Adrenal gland (tissue), 12 donors: ENCODE measurements around the gene GRM5. TPM values are rescaled to one million over a fixed set of nuclear protein-coding genes. Genes with fewer than 3 reads are reported as not detected.

ENCODE experiments used
- DNase-seq, 7 donors: peaks; one replicate each; pipeline ENCODE4 v3.0.0-alpha.2; 2019 to 2020
- H3K27ac ChIP-seq, 5 donors: fragments of 200-600 bp; sonication (generic) in 4 of 5; 1 replicate in 3 of 5; 2 replicates in 2 of 5; pipeline versions ENCODE4 v1.5.1 to v1.8.0; 2016 to 2020; ENCODE audit warnings: mild to moderate bottlenecking in 1 of 5
- H3K27me3 ChIP-seq: fragments of 200-600 bp; 2 replicates; pipeline ENCODE4 v1.8.0; 2021
- H3K36me3 ChIP-seq, 2 donors: fragments of 200-600 bp; replicated peaks in 1 of 2; 1 replicate in 1 of 2; 2 replicates in 1 of 2; pipeline versions ENCODE4 v1.5.1 to v1.8.0; 2018 to 2022
- H3K4me1 ChIP-seq, 2 donors: fragments of 200-600 bp; replicated peaks in 1 of 2; 1 replicate in 1 of 2; 2 replicates in 1 of 2; pipeline versions ENCODE4 v1.5.1 to v1.8.0; 2018 to 2021
- H3K4me3 ChIP-seq, 4 donors: fragments of 200-600 bp; sonication (generic) in 3 of 4; one replicate each; pipeline ENCODE4 v1.5.1; 2016 to 2018
- H3K9me3 ChIP-seq, 3 donors: fragments of 200-600 bp; sonication (generic) in 1 of 3; replicated peaks in 1 of 3; 1 replicate in 2 of 3; 2 replicates in 1 of 3; pipeline versions ENCODE4 v1.5.1 to v1.8.0; 2016 to 2021
- POLR2A ChIP-seq, 2 donors: fragments of 450-650 bp; IDR thresholded peaks; one replicate each; pipeline ENCODE4 v1.6.1; 2017; ENCODE audit warnings: antibody characterized with exemption in 2 of 2, mild to moderate bottlenecking in 2 of 2, moderate library complexity in 1 of 2
- WGBS, 4 donors: extraction: QIAGEN DNeasy Blood & Tissue Kit in 2 of 4; methylation state at CpG; one replicate each; pipeline versions ENCODE4 v1.1.5 to v1.1.7; 2013 to 2017; 5-methylcytosine and 5-hydroxymethylcytosine counted together
- intact Hi-C, 2 donors: fragments of 100-400 bp; cut with DNase I; formaldehyde crosslinking; loops; one replicate each; pipeline versions ENCODE4 v1.14.1 to v1.15.0; 2022 to 2023
- polyA plus RNA-seq, 3 donors: library from polyadenylated mRNA; stranded (reverse); fragments of 200-250 nt in 2 of 3; fragments of 350-450 nt in 1 of 3; fragmentation: Illumina TruSeq in 1 of 3; extraction: RNeasy Lipid Tissue Mini Kit (QIAGEN cat#74804) in 1 of 3; gene quantifications; one replicate each; pipeline ENCODE4 v1.2.3, GENCODE V29; 2013 to 2014
- total RNA-seq, 9 donors: library from RNA; depleted of rRNA in 4 of 9; stranded (reverse); fragments of >200 nt in 4 of 9; fragments of 120-200 nt in 1 of 9; fragmentation: NEBNext Ultra II Directional in 1 of 9; extraction: Animal tissue kit (Norgen Biotek cat#: 25700) in 1 of 9; gene quantifications; one replicate each; pipeline versions ENCODE4 v1.1.0 to v1.2.4, GENCODE V29; 2013 to 2023
- TF ChIP-seq, protein P1 (sequence below), 6 experiments: fragments of 450-650 bp in 4 of 6; fragments of 200-600 bp in 2 of 6; sonication (generic) in 1 of 6; IDR thresholded peaks; 1 replicate in 5 of 6; 2 replicates in 1 of 6; pipeline versions ENCODE4 v1.5.1 to v1.8.0; 2016 to 2021; ENCODE audit warnings: antibody characterized with exemption in 6 of 6, mild to moderate bottlenecking in 2 of 6, moderate library complexity in 1 of 6
- donor health status: healthy with polysubstance abuse.
- donor health status: Bipolar disorder and iron deficiency.
- donor health status: DM: yes; HTN: yes; CAD: no.
- donor health status: DM: no; HTN: no; CAD: no.
- donor health status: DM: no; HTN: no; CAD: no.
- donor health status: DM: yes; HTN: yes; CAD: no.

Gene GRM5
- total and polyA plus RNA-seq, 12 donors, result under 0.01 to 0.33 (median 0.17) TPM; not detected in 8

DNA sequence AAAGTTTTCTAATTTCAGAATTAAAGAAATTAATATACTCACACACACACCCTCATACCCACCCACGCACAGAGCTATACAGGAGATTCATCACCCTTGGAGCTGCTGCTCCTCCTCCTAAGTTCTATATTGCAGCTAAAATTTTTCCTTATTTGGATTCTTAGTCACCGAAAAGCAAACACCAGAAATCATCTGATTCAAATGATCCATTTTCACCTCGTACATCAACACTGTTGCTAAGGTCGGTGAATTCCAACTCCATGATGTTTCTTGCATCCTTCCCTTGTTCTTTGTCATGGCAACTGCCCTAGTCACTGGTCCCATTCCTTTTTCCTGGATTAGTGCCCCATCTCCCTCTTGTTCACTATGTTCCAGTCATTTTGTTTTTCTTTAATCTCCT lies 286.2 kb downstream of the GRM5 start:
- Histone ChIP-seq H3K9me3 (no peaks in the 10 kb centered on the region), H3K4me1 (no peaks in the 10 kb centered on the region), H3K4me3 (no peak overlapping the region), H3K27me3 (no peaks in the 10 kb centered on the region), H3K36me3 (no peaks in the 10 kb centered on the region), H3K27ac (no peak overlapping the region)
- intact Hi-C loops, result no loop called here
- DNase-seq, result no peak
- 65 to 82% (median 75%) methylated on average over 4 of the region's 4 CpGs for WGBS, 4 donors
- TF ChIP-seq, protein P1, sequence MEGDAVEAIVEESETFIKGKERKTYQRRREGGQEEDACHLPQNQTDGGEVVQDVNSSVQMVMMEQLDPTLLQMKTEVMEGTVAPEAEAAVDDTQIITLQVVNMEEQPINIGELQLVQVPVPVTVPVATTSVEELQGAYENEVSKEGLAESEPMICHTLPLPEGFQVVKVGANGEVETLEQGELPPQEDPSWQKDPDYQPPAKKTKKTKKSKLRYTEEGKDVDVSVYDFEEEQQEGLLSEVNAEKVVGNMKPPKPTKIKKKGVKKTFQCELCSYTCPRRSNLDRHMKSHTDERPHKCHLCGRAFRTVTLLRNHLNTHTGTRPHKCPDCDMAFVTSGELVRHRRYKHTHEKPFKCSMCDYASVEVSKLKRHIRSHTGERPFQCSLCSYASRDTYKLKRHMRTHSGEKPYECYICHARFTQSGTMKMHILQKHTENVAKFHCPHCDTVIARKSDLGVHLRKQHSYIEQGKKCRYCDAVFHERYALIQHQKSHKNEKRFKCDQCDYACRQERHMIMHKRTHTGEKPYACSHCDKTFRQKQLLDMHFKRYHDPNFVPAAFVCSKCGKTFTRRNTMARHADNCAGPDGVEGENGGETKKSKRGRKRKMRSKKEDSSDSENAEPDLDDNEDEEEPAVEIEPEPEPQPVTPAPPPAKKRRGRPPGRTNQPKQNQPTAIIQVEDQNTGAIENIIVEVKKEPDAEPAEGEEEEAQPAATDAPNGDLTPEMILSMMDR (IDR thresholded peaks at IDR 0.05), result no peak
- TF ChIP-seq POLR2A (IDR thresholded peaks at IDR 0.05), result no peak

DNA sequence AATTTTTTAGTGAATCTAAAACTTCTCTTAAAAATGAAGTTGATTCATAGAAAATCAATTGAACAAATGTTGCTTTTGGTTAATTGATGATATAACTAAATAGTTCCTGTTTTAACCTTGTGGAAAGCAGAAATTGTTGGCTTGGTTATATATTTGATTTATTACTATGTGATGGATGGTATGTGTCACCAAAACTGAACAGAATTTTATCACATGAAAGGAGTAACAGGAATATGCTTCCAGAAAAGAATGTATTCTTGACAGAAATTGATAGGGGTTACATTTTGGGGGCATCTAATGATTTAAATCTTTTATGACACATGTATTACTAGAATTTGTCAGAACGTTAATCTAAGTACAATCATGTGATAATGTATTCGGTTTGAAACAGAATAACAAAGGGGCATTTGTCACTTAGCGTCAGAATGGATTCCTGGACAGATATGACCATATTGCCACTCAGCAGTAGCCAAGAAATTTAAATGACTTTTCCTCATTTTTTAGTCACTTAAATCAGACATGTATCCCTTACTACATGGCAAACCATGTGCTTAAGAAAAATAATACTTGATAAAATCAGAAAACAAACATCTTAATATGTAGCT lies 295.2 kb downstream of the GRM5 start:
- 34 to 40% (median 38%) methylated on average over 3 of the region's 3 CpGs for WGBS, 4 donors

DNA sequence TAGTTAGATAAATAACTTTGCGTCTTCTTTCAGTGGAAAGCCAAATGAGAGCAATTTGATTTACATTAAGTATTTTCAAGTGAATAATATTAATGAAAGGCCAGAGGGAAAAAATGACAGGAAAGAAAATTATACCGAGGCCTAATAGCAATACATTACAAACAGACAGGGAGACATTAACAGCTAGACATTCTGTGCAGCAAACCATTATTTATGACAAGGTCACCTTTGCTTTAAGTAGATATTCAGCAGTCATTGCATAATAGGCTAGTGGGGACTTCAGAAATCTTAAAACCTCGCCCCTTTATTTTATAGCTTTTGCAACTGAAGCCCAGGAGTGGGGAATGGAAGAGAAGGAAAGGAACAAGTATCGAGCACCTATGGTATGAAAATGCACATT lies 321.6 kb downstream of the GRM5 start:
- WGBS, 4 donors, result 64 to 78% (median 70%) methylated on average over 4 of the region's 4 CpGs
- intact Hi-C loops, result no loop called here
- no peaks in the 10 kb centered on the region for H3K4me1 ChIP-seq
- no peaks in the 10 kb centered on the region for H3K27me3 ChIP-seq
- H3K4me3 ChIP-seq, result no peak overlapping the region
- no peak overlapping the region for H3K27ac ChIP-seq
- DNase-seq, result no peak
- no peaks in the 10 kb centered on the region for H3K36me3 ChIP-seq
- TF ChIP-seq, protein P1 (IDR thresholded peaks at IDR 0.05), result no peak
- TF ChIP-seq POLR2A (IDR thresholded peaks at IDR 0.05), result no peak
- no peaks in the 10 kb centered on the region for H3K9me3 ChIP-seq

More for the DNA sequence above, 295.2 kb downstream of the GRM5 start:
- H3K4me1 ChIP-seq, result no peaks in the 10 kb centered on the region
- no peak overlapping the region for H3K27ac ChIP-seq
- no peaks in the 10 kb centered on the region for H3K9me3 ChIP-seq
- no peak for DNase-seq
- no peak for TF ChIP-seq POLR2A (IDR thresholded peaks at IDR 0.05)
- TF ChIP-seq, protein P1 (IDR thresholded peaks at IDR 0.05), result no peak
- no peaks in the 10 kb centered on the region for H3K27me3 ChIP-seq
- no peak overlapping the region for H3K4me3 ChIP-seq
- intact Hi-C loops, result no loop called here
- H3K36me3 ChIP-seq, result no peaks in the 10 kb centered on the region

DNA sequence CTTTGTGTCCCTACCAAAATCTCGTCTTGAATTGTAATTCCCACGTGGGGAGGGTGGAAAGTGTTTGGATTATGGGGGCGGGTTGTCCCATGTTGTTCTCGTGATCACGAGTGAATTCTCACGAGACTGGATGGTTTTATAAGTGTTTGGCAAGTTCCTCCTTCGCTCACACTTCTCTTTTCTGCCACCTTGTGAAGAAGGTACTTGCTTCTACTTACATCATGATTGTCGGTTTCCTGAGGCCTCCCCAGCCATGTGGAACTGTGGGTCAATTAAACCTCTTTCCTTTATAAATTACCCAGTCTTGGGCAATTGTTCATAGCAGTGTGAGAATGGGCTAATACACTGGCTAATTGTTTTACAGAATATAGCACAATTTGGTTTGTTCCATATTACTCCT lies 326.3 kb downstream of the GRM5 start:
- Histone ChIP-seq H3K9me3 (no peaks in the 10 kb centered on the region), H3K4me3 (no peak overlapping the region), H3K27ac (no peak overlapping the region), H3K4me1 (no peaks in the 10 kb centered on the region), H3K27me3 (no peaks in the 10 kb centered on the region), H3K36me3 (no peaks in the 10 kb centered on the region)
- no peak for TF ChIP-seq POLR2A (IDR thresholded peaks at IDR 0.05)
- TF ChIP-seq, protein P1 (IDR thresholded peaks at IDR 0.05), result no peak
- intact Hi-C loops, result no loop called here
- WGBS, 4 donors, result 55 to 81% (median 69%) methylated on average over 8 of the region's 8 CpGs
- no peak for DNase-seq
